NCI-H226 (cell line): ENCODE data around the gene PBX1.

Experiments
- DNase-seq: peaks from one replicate; pipeline ENCODE4 v3.0.0-alpha.2; 2015

The PBX1 gene

DNA sequence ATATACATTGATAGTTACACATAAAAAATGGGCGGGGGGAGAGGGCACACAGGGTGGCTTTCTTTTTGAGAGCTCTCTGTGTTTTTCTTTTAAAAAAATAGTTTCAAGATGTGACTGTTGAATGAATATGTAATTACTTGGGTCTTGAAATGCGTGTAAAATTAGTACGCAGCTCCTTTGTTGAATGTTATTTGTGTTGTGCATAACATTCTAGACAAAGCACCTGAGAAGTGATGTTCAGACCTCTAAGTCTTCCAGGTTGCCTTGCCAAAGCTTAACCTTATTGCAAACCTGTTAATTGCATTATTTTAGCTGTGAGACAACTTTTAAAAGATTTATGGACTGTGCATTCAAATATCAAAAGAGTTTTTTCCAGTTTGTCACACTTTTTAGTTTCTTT, 5.4 kb downstream of the PBX1 start:
- DNase-seq, result no peak

DNA sequence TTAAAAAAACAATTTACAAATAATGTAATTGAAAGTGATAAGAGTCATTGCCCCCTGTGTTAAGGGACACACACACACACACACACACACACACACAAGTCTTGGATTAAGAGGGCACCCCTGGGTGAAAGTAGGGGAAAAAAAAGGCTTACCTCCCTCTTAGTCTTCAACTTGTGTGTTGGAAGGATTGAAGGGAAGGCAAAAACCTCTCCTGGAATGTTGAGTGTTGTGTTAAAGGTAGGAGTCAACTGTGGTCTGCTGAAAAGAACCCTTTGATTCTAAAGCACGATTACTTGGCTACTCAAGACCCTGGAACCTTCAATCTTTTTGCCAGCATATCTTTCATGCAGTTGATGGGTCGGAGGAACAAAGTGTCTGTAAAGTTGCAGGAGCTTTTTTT, 6.4 kb downstream of the PBX1 start:
- no peak for DNase-seq

DNA sequence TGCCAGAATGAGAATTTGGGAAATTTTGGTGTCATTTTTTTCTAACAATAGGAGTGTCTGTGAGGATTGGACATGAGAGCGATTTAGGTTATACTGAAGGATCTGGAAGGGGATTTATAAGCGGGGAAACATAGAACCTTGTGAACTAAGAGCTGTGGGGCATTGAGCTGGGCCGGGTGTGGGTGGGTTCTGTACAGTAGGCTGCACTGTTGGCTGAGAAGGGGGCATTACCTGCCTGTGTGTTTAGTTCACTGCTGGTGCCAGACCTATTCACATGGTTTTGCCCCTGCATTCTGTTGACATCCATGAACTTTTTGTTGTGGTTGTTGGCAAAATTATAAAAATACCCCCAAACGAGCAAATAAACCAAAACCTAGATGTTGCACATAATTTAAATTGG, 8.8 kb downstream of the PBX1 start:
- no peak for DNase-seq

DNA sequence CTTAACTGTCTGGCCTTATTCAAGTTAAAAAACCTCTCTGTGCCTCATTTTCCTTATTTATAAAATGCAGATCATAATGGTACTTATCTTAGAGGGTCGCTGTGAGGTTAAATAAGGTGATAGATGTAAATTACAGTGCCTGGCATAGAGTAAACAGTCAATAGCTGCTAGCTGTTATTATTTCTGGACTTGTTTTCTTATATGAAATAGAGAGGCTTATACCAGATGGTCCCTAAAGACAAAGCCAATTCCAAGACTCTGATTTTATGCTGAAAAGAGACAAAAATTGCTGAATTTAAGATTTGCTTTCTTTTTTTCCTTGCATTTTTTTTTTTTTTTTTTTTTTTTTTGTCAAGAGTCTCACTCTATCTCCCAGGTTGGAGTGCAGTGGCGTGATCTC, 10.3 kb downstream of the PBX1 start:
- DNase-seq, result no peak

DNA sequence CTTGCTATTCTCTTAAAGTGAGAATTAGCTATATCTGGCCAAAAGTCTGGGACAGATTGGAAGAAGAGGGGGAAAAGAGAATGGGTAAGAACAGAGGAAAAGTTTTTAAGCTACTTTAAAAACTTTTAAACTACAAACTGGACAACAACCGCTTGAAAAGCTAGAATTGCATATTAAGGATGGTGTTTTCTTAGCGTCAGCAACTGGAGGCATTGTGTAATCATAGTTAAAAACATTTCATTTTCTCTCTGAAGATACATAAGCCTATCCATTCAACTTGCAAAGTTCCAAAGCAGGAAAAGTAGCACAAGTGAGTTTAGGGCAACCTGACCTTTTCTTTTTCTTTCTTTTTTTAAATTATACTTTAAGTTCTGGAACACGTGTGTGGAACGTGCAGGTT, 10.9 kb downstream of the PBX1 start:
- no peak for DNase-seq

DNA sequence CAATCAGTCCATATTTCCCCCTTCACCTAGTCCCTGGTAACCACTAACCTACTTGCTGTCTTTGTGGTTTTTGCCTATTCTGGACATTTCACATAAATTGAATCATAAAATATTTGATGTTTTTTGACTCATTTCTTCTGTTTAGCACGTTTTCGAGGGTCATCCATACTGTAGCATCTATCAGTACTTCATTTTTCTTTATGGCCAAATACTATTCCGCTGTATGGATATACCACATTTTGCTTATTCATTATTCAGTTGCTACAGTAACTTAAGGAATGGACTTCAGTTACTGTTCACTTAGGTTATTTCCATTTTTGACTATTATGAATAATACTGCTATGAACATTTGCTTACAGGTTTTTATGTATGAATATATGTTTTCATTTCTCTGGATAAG, 12.3 kb downstream of the PBX1 start:
- DNase-seq, result no peak

DNA sequence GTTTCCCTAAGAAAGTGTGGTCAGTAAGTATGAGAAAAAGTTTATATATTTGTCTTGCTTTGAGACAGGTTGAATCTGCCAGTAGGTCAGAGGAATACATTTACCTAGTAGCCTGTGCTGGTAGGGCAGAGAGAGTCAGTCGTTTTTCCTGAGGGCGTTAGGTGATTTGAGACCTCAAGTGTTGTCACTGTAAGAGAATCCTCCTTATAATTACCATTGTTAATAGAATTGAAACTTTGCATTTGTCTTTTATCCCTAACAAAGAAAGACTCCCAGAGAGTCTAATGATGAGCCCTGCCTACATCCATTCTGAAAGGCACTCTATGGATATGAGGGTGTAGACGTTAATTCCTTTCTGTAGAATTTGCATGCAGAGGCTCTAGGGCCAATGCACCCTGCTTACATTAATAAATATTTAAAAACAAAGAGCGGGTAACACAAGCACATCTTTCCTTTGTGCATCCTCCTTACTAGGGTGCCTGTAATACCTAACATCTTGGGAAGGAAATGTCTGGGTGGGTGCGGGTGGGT, 16.4 kb downstream of the PBX1 start:
- DNase-seq, result no peak

DNA sequence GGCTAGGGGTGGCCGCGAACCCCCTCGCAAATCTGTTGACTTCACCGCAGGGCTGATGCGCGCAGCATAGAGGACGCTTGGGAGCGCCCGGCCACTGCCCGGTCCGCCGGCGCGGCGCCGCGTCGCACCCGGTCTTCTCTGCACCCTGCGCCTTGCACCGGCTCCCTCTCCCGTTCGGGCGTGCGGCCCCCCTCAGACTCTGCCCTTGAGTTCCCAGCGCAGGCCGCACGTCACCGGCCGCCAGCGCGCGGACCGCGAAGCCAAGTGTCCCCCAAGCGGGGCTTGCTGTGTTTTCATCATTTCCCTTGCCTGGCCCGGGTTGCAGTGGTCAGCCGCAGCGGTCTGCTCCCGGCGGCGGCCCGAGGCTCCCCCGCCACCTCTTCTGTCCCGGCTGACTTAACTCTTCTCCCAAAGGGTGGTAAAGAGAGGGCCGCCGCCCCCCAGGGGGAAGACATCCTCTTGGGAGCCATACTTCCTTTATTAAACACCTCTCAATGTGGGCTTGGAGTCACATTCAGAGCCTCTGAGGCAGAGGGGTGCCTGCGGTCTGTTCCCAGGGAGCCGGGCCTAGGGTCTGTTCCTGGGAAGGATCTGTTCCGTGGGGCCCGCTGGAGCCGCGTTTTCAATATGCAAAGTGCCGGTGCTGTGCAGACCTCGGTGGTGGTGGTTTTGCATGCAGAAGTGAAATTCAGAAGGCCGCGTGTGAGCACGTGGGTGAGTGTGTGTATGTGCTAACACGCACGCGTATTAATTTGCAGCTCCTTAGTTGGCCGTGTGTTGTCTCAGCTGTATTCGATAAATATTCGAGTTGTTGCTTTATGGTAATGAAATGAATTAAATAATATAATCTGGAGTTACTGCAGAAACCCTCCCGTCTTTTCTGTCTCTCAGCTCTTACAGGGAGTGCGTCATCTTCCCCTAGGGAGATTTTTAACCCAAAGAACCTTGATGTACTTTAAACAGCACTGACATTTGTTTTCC, 17.6 kb downstream of the PBX1 start:
- no peak for DNase-seq

DNA sequence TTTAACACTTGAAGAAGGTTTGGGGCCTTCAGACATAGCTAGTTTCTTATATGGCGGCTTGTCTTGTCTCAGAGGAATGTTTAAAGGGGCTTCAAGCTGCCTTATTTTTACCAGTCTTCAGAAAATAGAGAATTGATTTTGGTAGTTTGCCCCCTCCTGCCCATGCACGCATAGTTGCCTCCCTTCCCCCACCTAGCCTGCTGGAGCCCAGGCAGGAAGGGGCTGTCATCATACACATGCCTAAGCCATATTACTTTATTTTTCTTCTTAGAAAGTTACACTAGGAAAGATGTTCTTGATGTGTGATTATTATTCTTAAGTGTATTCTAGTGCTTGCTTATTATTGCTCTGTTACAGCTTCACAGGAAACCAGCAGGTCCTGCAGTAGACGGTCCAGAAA, 18.3 kb downstream of the PBX1 start:
- DNase-seq, result no peak

DNA sequence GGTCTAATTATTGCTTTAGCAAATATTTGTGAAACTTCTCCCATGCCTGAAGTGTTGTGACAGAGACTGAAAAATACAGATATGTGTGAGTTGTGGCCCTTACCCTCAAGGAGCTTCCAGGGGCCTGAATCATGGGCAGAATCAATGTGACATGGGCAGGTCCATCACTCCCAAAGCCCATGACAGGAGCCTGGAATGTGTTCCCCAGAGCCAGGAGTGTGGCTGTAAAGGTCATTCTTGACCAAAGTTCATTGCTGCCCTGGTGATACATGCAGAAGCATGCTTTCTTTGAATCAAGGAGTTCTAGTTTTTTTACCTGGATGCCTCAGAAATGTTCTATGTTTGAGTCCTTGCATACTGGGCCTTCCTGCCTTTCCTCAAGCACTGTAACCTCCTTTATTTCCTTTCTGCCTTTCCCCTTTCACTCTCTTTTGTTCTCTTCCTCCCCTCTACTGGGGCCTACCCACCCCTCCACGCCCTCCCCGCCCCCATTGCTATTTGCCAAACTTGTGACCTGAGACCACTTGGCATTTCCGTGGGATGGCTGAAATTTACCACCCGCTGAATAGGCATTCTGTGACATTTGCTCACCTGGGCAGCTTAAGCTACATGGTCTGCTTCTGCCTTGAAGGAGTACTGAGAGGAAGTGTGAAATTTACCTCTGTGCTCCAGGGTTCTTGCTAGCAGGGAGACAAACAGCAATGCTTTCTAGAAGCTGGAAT, 19.7 kb downstream of the PBX1 start:
- DNase-seq, result no peak

DNA sequence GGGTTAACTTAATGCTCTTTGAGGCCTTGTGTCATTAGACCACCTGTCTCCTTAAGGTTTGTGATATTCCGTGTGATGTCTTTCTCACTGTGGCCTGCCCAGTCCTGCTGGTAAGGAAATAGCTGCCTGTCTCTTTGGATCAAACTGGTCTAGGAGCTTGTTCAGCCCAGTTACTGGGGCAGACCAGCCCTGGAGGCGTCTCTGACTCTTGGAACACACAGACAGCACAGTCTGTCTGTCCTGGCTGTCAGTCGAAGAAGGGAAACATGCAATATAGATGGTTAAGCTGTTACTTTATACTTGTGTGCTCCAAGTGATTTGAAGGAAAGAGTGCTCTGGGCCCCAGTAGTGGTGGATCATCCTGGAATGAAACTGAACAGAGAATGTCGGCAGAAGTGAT, 20.4 kb downstream of the PBX1 start:
- no peak for DNase-seq

DNA sequence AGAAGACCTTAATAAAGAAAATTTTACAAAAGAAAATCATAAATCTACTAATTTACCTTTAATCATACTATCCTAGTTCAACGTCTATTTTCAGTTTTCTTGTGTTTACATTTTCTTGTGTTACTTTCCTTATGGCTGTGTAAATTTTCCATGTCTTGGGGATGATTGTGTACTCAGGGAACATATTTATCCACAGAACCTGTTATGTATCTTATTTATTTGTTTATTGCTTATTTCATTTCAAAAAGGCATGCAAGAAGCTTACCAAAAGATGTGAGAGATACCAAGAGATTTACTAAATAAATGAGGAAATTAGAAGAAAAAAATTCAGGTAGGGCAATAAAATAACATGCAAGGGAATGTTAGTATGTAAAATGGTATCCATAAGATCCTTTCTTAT, 22.8 kb downstream of the PBX1 start:
- DNase-seq, result no peak

DNA sequence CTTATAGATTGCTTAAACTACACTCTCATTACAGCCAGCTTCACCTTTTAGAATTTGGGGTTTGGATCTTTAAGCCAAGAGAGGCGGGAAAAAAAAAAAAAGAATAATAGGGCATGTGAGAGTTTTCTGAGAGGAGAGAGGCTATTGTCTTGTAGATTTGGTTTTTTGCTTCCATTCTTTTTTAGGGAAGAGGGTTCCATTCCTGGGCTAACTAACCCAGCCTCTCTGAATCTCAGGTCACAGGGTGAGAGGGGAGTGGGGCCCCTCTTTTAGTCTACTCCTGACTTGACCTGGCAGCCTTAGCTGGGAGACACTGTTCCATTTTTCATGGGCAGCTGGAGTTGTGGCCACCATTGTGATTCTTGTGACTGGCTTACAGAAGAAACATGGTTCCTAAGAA, 24.2 kb downstream of the PBX1 start:
- no peak for DNase-seq

DNA sequence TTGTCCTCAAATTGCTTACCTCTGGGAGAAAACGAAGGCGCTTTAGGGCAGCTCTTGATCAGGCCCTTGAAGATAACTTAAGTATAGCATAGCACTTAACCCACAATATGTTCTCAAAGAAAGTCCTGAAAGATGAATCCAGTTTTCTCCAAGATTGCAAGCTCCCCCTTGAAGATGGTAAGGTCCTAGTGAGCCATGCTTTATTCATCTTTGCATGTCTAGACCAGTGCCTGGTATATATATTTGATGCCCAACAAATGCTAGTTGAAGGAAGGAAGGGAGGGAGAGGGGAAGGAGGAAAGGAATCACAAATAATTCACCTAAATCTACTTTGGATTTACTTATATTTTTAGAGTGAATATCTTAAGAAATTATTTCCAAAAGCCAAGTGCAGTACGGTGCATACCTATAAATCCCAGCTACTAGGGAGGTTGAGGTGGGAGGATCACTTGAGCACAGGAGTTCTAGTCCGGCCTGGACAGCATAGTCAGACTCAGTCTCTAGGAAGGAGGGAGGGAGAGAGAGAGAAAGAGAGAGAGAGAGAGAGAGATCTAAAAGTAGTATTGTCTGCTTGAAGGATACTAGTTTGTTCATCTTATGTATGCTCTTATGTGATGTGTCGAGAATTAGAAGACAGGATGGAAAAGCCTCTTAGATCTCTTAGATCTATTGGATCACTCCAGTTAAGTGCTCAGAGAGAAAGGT, 25.0 kb downstream of the PBX1 start:
- no peak for DNase-seq

DNA sequence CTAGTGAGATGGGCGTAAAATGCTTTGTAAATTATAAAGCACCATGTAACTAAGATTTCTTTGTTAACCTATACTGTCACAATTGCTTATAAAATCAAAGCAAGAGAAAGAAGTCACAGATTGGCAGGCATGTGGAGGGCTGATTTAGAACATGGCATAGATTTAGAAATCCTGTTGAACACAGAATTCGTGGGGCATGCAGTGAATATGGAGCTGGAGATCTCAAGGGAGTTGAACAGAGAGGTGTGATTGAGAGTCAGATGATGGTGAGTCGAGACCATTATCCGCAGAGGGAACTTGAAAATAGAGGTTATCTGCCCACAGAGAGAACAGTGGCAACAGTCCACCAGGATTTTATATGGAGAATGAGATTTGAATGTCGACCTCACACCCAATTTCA, 27.6 kb downstream of the PBX1 start:
- DNase-seq, result no peak

DNA sequence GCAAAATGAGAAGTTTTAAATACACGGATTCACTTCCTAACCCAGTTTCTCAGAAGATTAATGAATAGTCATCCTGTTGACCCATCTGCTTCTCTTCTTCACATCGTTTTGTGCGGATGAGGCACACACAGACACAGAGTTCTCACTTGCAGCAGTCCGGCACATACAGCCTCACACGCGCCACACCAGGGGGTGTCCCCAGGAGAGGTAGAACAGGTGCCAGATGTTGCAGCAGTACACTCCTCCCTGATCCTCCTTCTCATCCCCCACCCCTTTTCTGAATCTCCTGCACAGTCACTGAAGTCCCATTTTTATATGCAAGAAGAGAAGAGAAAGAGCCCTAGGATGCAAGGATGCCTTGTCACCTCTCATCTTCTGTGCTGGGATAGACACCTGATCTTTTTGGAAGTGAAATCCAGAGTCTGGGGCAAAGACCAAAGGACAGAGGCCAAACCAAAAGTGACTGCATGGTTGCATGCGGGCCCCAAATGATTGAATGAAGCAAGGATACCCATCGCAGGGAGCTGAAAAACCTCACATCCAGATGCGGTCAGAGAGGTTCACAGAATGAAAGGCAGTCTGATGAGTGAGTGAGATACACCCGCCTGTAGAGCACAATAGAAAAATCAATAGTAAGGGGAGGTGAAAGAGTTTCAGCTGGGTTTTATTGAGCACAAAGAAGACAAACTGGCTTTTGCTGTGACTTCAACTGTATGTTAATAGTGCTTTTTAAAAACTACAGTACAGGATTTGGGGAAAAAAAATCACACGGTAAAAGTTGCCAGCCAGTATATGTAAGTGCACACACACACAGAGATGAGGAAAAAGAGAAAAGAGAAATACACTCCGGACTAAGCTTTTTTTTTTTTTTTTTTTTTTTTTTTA, 28.9 kb downstream of the PBX1 start:
- no peak for DNase-seq

DNA sequence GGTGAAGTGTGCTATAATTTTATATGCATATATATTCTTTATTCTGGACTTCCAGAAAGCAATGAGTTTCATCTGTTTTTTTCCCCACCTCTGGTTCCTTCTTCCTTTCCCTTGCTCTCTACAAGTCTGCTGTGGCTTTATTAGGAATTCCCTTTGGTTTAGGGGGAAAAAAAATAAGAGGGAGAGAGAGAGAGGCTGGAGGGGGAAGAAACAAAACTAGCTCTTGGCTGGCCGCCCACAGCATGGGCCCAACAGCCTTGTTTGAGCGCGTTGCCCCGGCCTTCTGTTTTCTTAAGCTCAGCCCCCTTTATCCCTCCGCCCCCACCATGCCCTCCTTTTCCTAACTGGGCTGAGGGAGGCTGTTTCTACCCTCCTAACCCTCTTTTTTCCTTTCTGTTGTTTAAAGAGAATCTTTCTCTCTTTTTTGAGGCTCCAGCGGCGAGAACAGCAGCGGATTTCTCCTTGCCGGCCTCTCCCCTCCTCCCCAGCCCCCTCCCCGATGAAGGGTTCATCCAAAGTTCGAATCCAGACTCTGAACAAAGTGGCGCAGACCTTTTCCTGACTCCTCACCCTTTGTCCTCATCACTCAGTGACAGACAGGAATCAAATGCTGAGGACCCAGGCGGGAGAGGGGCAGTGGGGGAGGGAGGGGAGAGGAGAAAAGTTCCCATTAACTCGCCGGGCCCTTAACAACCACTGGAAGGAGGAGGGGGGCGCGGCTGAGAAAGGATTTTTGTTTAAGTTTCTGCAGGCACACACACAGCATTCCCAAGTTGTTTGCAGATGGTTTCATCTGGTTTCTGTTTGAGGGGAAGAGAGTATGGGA, 29.7 kb downstream of the PBX1 start:
- DNase-seq, result no peak

DNA sequence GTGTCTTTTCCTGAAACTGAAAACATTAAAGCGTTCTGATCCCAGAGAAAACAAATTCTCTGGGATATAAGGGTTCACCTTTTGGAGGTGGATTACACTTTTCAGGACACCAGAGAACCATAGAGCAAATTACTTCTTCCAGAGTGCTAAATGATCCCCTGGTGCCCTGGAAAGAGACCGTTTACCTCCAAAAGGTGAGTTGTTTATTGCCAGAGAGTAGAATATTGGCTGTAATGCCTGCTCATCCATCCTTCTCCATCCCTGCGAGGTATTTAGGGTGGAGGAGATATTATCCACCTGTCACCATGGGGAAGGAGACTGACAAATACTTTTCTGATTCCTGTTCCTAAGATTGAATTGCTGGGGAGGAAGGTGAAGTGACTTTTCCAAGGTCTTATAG, 30.4 kb downstream of the PBX1 start:
- no peak for DNase-seq

DNA sequence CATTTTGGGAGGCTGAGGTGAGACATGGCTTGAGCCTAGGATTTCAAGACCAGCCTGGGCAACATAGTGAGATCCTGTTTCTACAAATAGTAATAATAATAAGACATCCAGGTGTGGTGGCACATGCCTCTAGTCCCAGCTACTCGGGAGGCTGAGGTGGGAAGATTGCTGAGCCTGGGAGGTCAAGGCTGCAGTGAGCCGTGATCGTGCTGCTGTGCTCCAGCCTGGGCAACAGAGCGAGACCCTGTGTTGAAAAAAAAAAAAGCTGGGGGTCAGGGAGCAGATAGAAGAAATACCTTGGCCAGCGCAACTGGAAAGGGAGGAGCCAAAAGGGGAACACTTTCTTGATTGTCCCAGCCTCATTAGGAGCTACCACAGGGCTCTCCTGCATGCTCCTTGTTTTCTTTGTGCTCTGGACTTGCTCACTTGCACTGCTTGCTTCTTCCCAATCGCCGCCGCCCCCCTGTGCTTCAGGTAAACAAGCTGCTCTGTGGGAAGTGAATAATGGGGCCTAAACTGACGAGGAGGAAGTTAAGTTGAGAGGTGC, 31.1 kb downstream of the PBX1 start:
- no peak for DNase-seq

DNA sequence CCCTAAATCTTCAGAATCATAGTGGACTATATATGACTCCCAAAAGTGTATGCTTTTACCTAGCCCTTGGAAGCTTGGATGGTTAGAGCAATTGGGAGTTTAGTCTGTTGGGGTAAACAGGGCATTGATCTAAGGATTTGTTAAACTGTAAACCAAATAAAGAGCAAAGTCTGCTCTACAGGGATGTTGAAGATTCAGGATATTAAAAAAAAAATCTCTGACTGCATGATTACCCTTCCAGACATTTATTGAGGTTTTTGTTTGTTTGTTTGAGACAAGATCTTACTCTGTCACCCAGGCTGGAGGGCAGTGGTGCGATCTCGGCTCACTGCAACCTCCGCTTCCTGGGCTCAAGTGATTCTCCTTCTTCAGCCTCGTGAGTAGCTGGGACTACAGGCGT, 31.6 kb downstream of the PBX1 start:
- no peak for DNase-seq

DNA sequence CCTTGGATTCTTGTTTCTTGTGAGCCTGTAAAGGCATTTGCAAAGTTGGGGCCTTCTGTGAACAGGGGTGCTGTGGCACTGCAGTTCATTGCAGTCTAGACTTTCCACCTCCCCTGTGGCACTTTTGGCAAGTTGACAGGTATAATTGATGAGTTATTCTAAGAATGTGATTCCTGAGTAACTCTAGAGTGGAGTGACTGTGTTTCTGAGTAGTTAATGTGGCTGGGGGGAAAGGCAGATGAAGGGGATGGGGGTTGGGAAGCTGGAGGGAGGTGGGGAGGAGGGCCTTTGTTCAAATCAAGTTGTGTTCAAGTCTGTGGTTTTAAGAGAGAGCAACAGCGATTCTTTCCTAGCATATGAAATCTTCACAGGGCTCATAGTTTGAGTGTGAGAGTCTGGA, 32.9 kb downstream of the PBX1 start:
- DNase-seq, result peak; percentile 39
